ENCODE data around the gene SUSD1.

The SUSD1 gene

GRCh38 chr9:112166176-112167140, 8.6 kb downstream of the SUSD1 start:
- Histone ChIP-seq H3K4me1 (ENCODE audit: control insufficient read depth, insufficient read depth, low read length) (no peaks in the 10 kb centered on the region; the same call in 1 of the 2 replicates), H3K27ac (ENCODE audit: extremely low read depth, low read depth, low read length) (no peak overlapping the region), H3K9me3 (ENCODE audit: control insufficient read depth, insufficient read depth, low read depth, low read length) (no peaks in the 10 kb centered on the region), H3K4me3 (ENCODE audit: low read depth, low read length) (no peak overlapping the region), H3K36me3 (ENCODE audit: control insufficient read depth in 2 of 2, insufficient read depth in 1 of 2, low read length in 2 of 2) (no peaks in the 10 kb centered on the region)
- POLR2A ChIA-PET: no interaction called here
- CTCF ChIA-PET: interaction anchor here (0.6 to 1.8 kb wide), 3 partner anchors 75 to 1234 kb away, joined by 3 to 5 read pairs (median 3); partner anchors contain the start of gene ALAD
- TF ChIP-seq ZNF701 (tag by site-specific recombination; IDR thresholded peaks at IDR 0.05) (no peak), GLIS1 (tag by site-specific recombination; IDR thresholded peaks at IDR 0.05) (no peak), BCL11A (tag by site-specific recombination; IDR thresholded peaks at IDR 0.05; ENCODE audit: low read depth) (no peak), TRIM28 (IDR thresholded peaks at IDR 0.05; ENCODE audit: borderline replicate concordance, low read length) (no peak), ZNF155 (tag by site-specific recombination; IDR thresholded peaks at IDR 0.05) (no peak), ZFP37 (tag by site-specific recombination; IDR thresholded peaks at IDR 0.05) (no peak), TSHZ1 (tag by site-specific recombination; IDR thresholded peaks at IDR 0.05; ENCODE audit: borderline replicate concordance) (no peak), ZNF624 (tag by site-specific recombination; IDR thresholded peaks at IDR 0.05) (no peak), SP2 (tag by site-specific recombination; IDR thresholded peaks at IDR 0.05) (no peak), ZNF174 (tag by site-specific recombination; IDR thresholded peaks at IDR 0.05) (no peak), ZNF433 (tag by site-specific recombination; IDR thresholded peaks at IDR 0.05; ENCODE audit: low read depth) (no peak)

GRCh38 chr9:112162621-112163413, 12.3 kb downstream of the SUSD1 start:
- Histone ChIP-seq H3K4me1 (ENCODE audit: control insufficient read depth, insufficient read depth, low read length) (no peaks in the 10 kb centered on the region; the same call in 1 of the 2 replicates), H3K4me3 (ENCODE audit: low read depth, low read length) (no peak overlapping the region), H3K36me3 (ENCODE audit: control insufficient read depth in 2 of 2, insufficient read depth in 1 of 2, low read length in 2 of 2) (no peaks in the 10 kb centered on the region), H3K9me3 (ENCODE audit: control insufficient read depth, insufficient read depth, low read depth, low read length) (no peaks in the 10 kb centered on the region), H3K27ac (ENCODE audit: extremely low read depth, low read depth, low read length) (no peak overlapping the region)
- no peak for TF ChIP-seq PATZ1 (tag by site-specific recombination; IDR thresholded peaks at IDR 0.05)
- 0 out of 2 replicates have a peak, but pooled peaks have one; percentile 10 for TF ChIP-seq PRDM6 (tag by site-specific recombination; IDR thresholded peaks at IDR 0.05)
- POLR2A ChIA-PET: no interaction called here
- CTCF ChIA-PET: interaction anchor here (0.8 to 1.2 kb wide), 2 partner anchors 11 to 198 kb away, joined by 3 to 5 read pairs; no protein-coding TSS in a partner anchor

Measured in HEK293 (cell line).